ENCODE measurements around the gene PTPRG.
"Not testable (repeated sequence)": the region's sequence is repeated elsewhere in the genome, so short reads cannot be mapped to it uniquely, and the experiment has no call there.

Gene PTPRG

DNA sequence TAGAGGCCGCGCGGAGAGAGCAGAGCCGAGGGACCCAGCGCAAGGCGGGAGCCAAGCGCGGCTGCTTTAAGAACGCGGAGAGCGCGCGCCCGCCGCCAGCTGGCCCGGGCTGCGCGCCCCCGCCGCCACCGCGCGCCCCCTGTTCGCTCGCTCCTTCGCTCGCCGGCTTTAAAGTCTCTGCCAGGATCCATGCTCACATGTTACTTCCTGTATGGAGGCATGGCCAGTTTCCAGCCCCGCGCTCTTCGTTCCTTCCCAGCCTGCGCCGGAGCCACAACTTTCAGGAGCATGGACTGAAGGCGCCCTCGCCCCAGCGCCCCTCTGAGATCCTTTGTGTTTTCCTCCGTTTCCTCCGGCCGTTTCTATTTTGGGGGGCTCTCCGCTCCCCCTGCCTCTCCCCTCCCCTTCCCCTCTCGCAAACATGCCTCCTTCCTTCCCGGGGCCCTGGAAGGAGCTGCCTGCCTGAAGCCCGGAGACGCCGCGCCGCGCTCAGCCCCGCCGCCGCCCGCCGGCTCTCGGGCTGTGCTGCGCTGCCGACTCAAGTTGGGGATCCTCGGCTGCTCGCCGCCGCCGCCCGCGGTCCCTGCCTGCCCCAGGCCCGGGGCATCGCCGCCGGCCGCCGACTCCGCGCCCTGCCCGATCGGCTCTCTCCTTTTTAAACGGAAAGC lies at the start of gene PTPRG:
Gene PTPRG (plus strand): TSS at position 198 of the 668 bp plus-strand sequence. CDS start 717 bp downstream, outside the sequence.
- no peak for DNase-seq

DNA sequence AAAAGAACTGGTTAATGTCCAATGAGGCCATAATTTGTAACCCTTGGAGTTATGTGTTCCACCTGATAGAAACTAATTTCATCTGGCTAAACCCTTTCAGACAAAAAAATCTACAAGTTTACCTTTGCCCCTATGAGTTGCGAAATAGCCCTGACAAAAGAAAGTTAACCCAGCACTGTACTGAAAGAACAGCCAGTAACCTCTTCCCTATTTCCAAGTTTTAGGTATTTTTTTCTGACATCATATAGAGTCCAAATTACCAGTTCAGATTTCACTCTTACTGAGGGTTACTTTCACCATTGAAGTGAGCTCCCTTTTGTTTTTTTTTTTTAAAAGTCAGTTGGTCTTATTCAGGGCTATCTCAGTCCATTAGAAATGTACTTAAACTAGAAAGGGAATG lies 42.8 kb upstream of the PTPRG start:
- no peak for DNase-seq

DNA sequence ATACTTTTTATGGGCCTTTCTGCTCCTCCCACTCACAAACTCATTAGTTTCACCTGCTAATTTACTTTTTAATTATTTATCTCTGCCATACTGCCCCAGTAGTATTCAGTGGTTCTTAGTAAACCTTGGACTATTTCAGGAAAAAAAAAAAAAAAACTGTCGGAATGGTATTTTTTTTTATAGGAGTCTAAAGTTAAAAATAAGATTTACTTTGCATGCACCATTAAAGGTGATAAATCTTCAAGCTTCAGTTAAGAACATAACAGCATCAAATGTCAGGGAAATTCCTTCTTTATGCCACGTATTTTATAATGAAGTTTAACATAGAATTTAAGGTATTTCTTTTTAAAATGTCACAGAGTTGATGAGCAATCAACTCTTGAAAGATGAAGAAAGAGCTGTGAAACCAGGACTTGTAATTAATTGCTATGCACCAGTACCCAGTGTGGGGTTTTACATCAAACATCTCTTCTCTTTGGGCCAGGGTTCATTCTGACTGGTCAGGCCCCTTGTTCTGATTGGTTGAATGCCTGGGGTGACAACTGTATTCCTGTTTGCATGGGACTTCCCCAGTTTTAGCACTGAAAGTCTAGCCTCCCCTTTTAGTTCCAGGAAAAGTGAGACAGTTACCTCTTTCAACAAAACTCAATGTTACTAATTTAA lies 40.3 kb upstream of the PTPRG start:
- no peak for DNase-seq

DNA sequence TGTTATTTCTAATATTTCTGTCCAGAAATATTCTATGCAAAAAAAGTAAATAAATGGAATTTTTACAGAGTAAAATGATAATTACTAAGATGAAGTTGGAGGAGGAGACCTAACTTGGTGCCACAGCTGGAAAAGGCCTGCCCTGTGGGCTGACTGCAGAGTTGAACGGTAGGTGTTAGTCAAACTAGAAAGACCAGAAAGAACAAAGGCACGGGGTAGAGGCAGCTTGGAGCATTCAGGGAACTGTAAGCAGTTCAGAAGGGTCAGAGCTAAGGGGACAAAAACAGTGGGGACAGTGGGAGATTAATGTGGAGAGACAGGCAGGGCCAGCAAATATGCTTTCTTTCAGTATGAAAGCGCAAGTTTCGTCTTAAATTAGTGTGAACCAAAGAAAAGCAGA lies 39.3 kb upstream of the PTPRG start:
- no peak for DNase-seq

DNA sequence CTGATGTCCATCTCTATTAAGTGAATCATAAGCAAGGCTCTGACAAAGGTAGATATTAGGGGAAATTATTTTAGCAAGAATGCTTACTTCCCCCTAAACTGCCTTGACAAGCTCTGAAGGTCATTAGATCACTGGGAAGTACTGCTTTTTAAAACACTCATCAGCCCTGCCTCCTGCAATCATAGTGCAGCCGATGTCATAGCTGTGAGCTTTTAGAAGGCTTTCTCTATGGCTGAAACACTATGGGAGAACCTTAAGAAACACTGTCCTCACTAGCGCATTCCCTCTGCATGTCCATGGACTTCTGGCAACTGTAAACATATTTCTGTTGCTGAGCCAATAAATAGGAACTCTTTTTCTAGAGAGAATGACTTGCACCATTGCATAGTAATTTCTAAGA lies 38.7 kb upstream of the PTPRG start:
- no peak for DNase-seq

DNA sequence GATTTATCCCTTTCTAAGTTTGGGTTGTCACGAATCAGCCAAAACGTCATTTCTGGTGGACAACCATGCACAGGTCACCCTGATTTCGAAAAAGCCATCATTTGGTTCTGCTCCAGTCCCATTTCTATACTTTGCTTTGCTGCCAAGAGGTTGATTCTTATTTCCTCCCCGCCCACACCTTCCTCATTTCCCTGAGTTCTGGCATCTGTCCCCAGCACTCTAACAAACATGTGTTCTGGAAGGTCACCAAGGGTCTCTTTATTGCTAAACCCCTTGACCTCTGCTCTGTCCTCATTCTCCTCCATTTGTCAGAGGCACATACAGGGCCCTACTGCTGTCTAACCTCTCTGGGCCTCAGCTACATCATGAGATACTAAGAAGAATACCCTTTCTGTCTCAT lies 36.4 kb upstream of the PTPRG start:
- no peak for DNase-seq

DNA sequence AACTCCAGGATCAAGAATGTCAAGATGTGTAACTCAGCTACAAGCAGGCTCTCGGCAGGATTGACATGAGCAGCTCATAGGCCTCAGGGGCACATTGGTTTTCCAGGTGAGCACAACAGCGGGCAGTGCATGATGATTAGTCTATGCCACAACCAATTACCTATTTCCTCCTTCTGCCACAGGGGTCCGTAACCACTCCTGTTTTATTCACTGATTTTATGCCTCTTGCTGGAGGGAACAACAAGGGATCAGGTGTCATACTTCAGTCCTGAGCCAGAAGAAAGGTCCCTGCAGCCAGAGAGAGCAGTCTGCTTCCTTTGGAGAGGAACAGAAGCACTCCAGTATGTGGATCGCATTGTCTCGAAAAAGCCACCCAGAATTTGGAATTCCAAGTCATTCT lies 35.1 kb upstream of the PTPRG start:
- DNase-seq, result no peak

DNA sequence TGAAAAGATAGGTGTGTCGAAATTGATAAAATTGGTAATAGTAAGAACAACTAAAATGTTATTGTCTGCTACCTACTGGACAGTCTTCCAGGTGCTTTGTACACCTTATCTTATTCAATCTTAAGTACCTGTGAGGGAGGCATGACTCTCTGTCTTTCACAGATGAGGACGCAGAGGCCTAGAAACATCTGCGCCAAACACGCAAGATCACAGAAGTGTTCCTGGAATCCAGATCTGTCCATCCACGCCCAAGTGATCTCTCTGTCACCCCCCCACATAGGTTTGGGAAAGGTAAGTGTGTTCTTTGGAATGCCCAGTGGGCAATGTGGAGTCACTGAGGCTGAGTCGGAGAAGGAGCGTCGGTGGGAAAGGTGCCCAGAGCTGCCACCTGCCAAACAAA lies 34.4 kb upstream of the PTPRG start:
- no peak for DNase-seq

DNA sequence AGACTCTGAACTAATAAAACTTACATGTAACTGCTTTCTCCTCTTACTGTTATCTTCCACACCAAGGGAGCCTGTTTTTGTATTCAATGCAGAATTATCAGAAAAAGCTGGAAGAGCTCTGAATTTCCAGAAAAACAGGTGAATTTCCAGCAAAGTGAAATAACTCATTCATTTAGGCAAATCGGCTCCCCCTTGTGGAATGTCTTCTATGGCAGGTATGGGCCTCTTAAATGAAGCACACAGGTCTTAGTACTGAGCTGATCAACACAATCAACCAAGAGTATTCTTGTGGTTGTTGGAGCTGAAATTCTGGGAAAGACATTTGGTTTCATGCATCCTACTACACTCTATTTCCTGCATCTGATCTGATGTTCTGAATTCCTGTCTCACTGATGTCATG lies 31.0 kb upstream of the PTPRG start:
- DNase-seq, result no peak

DNA sequence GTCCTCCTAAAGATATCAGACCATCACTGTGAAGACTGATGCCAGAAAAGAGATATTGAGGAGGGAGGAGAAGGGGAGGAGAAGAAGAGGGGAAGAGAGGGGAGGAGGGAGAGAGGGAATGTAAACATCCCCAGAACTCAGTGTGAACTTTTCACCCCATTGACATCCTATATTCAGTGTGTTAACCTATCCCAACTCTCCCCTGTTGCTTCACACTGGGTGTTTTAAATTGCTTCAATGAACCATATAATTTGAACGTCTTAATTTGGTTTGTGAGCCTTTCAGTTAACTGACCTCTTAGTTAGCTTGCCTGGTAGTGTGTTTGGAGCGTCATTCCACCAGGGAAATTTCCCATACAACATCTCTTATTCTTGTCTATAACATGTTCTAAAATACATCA lies 29.8 kb upstream of the PTPRG start:
- DNase-seq, result no peak

DNA sequence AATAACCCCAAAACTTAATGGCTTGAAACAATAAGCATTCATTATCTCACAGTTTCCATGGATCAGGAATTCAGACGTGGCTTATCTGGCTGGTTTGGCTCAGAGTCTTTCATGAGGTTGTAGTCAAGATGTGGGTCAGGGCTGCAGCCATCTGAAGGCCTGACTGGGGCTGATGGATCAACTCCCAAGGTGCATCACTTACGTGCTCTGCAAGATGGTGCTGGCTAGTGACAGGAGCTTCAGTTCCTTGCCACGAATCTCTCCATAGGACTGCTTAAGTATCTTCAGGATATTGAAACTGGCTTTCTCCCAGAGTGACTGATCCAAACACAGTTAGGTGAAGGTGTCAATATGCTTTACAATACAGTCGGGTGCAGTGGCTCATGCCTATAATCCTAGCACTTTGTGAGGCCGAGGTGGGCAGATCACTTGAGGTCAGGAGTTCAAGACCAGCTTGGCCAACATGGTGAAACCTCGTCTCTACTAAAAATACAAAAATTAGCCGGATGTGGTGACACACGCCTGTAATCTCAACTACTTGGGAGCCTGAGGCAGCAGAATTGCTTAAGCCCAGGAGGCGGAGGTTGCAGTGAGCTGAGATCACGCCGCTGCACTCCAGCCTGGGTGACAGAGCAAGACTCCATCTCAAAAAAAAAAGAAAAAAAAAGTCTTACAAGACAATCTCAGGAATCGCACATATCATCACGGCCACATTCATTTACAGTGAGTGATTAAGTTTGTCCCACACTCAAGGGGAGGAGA lies 28.5 kb upstream of the PTPRG start:
- DNase-seq, result no peak

DNA sequence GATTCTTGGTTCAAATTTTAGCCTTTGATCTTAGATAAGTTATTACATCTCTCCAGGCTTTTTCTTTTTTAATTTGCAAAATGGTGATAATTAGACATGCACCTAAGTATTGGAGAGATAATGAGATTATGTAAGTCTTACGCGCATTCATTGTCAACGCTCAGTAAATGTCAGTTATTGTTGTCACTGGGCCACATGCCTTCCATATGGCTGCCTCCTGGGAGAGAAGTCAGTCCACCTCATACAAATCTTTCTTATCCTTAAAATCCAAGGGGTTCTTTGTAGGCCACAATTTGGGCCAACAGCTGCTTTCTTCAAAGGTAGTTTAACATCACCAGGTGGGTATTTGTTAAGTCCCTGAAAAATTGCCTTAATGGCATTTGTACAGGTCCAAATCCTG lies 25.5 kb upstream of the PTPRG start:
- no peak for DNase-seq

DNA sequence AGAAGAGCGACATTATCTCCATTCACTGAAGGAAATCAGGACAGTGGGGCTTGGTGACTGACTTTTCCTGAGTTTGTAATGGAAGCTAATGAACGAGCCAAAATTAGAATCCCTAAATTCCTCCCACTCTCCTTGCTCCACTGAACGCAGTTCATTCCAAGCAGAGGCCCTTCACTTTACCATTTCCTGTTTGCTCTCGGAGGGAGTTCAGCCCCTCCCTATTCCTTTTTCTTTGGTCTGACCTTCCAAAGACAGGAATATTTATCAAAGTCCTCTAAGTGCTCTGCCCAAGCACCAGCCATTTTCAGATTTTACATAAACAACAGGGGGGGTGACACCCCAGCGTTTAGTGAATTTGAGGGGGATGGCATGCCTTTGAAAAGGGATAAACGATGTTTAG lies 24.0 kb upstream of the PTPRG start:
- DNase-seq, result no peak

DNA sequence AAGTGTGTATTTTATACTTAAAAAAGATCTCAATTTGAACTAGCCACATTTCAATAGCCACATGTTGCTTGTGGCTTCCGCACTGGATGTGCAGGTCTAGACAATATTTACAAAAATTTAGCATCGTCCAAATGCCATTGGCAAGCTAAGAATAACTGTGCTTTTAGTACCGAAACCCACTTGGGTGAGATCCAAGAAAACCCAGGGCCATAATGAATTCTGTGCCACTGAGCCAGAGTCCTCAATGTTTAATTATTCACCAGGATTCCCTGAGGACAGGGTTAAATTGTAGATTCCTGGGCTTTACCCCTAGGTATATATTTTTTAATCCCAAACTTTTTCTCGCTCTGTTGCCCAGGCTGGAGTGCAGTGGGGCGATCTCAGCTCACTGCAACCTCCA lies 22.9 kb upstream of the PTPRG start:
- no peak for DNase-seq

DNA sequence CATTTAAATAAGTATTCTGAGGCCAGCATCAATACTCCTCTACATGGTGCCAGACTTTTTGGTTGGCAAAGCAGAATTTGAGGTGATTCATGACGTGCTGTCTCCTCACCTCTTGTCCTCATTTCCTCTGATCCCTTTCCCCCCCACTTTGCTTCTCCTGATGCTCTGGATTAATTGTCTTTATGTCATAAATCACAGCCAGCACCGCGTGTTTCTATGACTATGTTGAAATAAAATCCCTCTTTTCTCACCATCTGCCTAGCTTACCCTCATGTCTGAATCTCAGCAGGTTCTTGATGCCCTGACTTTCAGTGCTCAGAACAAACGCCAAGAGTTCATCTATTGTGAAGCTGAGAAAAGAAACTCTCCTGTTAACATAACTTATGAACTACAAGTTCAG lies 19.7 kb upstream of the PTPRG start:
- no peak for DNase-seq

DNA sequence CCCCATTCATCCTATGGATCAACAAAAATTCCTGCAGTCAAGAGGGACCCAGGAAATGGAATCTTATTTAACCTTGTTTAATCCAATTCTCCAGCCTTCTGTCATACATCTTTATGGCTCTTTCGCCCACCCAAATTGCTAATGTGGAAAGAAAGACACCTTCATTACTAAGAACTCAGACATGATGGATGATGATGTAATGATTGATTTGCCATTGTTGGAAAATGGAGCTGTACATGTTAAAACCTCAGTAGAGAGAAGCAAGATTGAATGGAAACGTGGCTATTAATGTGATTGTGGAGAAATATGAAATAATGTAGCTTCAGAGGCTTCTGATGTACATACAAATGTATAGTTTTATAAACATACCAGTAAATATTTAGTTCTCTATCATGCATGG lies 15.7 kb upstream of the PTPRG start:
- no peak for DNase-seq

DNA sequence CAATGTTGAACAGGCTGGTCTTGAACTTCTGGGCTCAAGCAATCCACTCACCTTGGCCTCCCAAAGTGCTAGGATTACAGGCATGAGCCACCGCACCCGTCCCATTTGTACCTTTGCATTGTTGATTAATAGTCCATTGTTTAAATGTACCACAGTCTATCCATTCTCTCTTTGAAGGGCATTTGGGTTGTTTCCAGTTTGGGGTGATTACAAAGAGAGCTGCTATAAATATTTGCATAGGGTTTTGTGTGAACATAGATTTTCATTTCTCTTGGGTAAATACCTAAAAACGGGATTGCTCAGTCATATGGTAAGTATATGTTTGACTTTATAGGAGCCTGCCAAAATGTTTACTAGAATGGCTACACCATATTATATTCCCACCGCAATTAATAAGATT lies 13.7 kb upstream of the PTPRG start:
- DNase-seq, result no peak

DNA sequence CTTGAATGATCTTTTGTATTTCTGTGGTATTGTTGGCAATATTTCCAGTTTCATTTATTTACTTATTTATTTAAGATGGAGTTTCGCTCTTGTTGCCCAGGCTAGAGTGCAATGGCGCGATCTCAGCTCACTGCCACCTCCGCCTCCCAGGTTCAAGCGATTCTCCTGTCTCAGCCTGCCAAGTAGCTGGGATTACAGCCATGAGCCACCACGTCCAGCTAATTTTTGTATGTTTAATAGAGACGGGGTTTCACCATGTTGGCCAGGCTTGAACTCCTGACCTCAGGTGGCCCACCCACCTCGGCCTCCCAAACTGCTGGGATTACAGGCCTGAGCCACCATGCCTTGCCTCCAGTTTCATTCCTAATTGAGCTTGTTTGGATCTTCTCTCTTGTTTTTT lies 8.7 kb upstream of the PTPRG start:
- not testable (repeated sequence) for DNase-seq

DNA sequence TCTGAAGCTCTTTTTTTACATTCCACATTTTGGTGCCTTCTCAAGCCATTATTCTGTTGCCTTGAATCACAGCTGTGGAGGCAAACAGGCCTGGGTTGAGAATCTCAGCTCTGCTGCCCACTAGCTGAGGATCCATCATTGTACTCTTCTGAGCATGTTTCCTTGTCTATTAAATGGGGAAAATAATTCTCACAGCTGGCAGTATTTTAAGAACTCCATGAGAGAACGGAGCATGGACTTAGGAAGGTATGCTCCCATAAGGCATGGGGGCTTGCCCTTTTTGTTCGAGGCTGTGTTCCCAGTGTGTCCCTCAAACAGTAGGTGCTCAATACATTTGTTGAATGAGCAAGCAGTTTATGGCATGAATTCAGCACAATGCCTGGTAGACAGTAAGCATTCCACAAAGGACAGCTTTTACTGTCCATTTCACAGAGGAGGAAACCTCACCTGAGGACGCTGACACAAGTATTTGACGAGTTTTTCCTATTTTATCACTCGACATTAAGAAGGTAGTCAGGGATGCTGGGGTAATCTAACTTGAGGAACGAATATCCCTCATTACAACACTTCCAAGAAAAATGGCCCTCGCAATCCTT lies 2.1 kb upstream of the PTPRG start:
- DNase-seq, result no peak

DNA sequence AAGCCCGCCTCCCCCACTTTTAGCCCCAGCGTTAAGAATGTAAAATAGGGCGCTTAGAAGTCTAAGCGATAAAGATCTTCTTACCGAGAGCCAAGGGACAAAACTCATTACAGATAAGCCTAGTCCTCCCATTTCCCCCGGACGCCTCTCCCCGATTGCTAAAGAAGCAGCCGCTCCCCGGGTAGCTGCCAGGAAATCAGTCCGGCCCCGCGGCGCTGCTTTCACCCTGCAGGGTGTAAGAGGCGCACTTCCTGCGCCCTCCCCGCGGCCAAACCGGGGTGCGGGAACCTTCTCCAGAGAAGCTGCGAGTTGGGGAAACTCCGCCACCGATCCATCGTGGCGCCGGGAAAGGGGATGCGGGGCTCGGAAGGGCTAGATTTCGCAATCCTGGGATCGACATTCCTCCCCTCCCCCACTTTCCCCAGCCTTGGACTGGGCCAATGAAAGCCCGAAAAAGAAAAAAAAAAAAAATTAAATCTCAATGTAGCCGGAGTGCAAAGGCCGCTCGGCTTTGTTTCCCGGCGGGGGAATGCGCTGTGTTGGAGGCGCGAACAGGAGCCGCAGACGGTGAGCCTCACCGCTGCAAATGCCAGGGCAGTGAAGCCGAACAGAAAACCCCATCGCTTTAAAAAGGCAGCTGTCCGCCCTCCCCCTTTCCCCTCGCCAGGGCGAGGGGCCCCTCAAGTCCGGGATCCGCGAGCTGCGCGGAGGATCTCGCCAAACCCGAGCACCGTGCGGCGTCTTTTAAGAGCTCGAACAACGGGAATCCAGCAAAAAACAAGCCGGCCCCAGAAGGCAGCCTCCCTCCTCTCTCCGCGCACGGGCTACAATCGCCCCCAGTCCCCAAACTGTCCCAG lies 626 bp upstream of the PTPRG start:
- no peak for DNase-seq

DNA sequence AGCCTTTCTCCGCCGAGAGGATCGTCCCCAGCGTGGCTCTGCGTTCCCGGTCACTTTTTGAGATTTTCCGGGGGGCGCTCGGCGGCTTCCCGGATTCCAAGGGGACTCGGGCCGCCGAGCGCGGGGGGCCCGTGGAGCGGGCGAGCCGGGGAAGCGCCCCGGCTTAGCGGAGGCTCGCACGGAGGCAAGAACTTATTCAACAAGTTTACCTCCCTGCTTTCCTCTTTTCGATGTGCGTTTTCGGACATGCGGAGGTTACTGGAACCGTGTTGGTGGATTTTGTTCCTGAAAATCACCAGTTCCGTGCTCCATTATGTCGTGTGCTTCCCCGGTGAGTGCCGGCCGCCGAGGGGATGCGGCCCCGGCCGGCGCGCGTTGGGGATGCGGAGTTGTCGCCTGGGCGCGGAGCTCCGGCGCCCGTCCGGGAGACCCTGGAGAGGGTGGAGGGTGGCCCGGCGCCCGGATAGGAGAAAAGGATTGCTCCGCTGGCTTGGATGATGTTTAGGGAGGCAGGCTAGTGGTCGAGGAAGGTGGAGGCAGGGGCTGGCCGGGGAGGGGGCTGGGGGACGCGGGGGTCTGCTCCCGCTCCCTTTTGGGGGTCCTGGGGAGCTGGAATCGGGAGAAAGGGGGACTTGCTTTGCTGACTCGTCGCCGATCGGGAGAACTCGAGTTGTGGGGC lies 810 bp downstream of the PTPRG start:
- no peak for DNase-seq

DNA sequence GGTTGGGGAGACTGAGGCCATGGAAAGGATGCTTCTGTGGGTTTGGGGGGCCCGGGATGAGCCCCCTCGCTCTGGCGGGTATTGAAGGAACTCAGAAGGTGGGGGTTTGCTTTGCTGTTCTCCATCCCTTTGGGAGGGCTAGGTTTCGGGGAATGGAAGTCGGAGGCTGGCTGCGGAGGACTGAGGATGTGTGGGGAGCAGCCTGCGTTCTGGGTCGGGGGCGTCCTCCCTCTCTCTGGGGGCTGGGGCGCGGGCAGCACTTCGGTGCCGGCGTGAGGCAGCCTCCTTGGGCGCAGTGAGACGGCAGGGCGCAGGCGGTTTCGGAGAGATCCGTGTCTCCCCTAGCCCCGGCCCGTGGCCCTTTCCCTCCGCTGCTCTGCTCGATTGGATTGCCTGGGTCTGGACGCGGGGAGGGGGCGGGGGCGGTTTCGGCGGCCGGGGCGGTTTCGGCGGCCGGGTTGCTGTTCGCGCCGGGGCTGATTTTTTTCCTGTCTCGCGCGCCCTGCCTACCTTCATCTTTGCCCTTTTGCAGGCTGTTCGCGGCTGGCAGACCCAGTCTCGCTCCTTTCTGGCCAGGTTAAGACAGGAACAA lies 1.4 kb downstream of the PTPRG start:
- DNase-seq, result no peak
